HT-29 (cell line): ENCODE measurements around the gene HDAC5. TPM values are rescaled to one million over a fixed set of nuclear protein-coding genes. Genes with fewer than 3 reads are reported as not detected.
"Not testable (repeated sequence)": the region's sequence is repeated elsewhere in the genome, so short reads cannot be mapped to it uniquely, and the experiment has no call there.

Experiments
- DNase-seq: peaks from one replicate; pipeline ENCODE4 v3.0.0-alpha.2; 2015; ENCODE audit warnings: low spot score
- total RNA-seq: library from RNA; depleted of rRNA; stranded (reverse); fragments of >200 nt; shearing (Covaris generic); gene quantifications from 2 replicates; pipeline ENCODE4 v1.2.3, GENCODE V29; 2014; rRNA removed

Gene HDAC5
- total RNA-seq: 54.8 and 56.3 TPM in 2 replicates

DNA sequence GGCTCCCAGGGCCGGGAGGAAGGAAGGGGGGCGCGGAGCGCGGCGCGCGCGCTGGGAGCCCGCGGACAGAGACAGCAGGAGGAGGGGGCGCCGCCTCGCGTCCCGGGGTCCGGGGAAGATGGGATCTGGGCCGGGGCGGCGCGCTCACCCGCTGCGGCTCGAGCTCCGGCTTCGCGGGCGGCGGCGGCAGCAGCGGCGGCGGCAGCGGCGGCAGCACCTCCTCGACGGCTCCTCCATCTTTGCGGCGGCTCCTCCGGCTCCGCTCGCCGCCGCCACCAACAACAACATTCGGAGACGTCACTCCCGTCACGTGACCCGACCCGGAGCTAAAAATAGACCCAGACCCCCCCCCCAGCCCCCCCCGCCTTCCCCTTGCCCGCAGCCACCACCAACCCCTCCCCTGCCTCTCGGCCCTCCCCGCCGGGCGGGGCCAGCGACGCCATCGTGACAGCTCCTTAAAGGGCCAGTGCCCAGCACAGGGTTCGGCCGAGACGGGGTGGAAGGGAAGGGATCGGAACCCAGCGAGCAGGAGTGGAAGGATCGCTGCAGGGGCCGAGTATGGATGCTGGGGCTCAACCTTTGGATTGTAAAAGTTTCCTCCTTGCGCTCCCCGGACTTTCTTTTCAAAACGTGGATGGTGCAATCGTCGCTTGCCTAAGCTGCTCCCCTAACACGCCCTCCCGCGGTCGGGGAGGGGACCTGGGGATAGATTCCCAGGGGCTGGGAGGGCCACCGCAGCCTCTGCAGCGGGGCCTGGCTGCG is at the start of gene HDAC5:
TSS of gene HDAC5 (minus strand) at position 286 of the 762 bp plus-strand sequence. CDS start 6,126 bp downstream, outside the sequence.
- peak; percentile 93 for DNase-seq

DNA sequence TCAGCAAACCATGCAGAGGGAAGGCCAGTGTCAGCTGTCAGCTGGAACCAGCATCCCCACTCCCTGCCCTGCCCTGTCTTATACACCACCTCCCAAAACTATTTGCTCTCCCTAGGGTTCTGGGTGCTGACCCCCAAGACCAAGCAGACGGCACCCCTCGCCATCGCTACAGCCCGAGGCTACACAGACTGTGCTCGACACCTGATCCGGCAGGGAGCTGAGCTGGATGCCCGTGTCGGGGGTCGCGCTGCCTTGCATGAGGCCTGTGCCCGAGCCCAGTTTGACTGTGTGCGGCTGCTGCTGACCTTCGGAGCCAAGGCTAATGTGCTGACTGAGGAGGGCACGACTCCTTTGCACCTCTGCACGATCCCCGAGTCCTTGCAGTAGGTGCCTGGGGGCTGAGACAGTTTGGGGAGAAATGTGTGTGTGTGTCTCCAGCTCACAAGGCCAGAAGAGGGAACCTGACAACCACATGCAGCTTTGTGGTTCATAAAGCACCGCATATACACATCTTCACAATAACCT is 48.6 kb upstream of the HDAC5 start:
- no peak for DNase-seq

DNA sequence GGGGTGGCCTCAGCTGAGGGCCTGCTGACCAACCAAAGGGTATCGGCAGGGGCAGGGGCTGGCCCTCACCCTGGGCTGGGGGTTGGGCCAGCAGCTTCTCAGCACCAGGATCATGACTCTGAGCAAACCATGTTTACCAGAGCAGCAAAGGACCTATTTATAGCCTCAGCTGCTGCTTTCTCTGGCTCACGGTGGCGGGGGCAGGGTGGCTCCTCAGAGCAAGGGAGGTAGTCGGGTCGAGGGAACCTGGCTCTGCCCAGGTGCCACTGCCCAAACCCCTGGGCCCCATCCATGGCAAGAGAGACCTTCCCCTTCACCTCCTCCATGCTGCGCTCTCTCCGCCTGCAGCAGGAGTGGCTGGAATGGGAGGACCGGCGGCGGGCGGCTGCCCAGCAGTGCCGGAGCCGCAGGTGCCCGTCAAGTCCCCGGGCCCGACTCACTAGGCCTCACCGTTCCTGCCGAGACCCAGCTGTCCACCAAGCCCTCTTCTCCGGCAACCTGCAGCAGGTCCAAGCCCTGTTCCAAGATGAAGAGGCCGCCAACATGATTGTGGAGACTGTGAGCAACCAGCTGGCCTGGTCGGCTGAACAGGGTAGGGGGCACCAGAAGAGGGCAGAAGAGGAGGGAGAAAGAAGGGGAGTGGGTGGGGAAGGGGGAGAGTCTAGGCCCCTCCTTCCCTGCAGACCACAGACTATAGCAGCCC is 47.2 kb upstream of the HDAC5 start, which contains the start of gene ASB16:
TSS of gene ASB16 (plus strand) at position 206 of the 703 bp plus-strand sequence. CDS start at position 292, 86 bp downstream.
- DNase-seq: no peak

DNA sequence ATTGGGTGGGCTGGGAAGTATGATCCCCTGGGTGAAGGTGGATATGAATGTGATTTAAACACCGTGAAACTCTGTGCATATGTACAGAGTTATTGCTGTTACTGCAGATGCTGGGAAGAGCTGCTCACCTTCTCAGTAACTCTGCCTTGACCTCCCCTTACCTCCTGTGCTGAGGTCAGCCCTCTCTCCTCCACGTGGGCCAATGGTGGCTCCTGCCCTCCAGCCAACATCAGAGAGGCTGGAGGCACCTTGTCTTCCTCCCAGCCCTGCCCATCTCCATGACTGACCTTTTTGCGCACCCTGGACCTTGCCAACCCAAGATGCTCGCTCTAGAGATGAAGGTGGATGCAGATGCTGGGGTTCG is 46.7 kb upstream of the HDAC5 start:
- DNase-seq: no peak

GRCh38 chr17:44167181-44167861 is 43.9 kb upstream of the HDAC5 start:
- DNase-seq: no peak

DNA sequence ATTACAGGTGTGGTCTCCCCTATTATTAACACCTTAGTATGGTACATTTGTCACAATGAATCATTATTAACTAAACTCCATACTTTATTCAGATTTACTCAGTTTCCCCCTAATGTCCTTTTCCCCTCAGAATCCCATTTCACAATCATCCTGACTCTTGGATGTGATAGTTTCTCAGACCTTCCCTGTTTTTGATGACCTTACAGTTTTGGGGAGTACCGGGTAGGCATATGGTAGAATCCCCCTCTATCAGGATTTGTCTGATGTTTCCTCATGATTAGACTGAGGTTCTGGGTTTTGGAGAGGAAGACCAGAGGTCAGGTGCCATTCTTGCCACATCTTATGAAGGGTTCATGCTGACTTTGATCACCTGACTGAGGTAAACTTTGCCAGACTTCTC is 41.0 kb upstream of the HDAC5 start:
- no peak for DNase-seq

- no peak for DNase-seq
These were observed 36.2 kb upstream of the HDAC5 start for GRCh38 chr17:44159519-44160210.

DNA sequence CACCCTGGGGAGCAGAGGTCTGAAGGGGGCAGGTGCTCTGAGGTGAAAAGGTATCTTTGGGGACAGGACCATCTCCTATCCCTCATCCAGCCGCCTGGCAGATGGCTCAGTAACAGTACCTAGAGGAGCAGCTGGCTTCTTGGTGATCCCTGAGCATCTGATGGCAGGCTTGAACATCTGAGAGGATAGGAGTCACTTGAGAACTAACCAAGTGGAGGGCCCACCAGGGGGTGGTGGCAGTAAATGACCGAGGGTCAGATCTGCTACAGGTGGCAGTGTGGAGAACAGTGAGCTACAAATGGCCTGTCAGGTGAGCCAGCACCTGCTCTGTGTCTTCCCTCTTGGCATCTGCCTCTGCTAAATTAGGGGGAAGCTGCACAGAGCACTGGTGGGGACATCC is 32.0 kb upstream of the HDAC5 start:
- no peak for DNase-seq

GRCh38 chr17:44152875-44153274 is 29.4 kb upstream of the HDAC5 start:
- DNase-seq: no peak

GRCh38 chr17:44149750-44150329 is 26.4 kb upstream of the HDAC5 start:
- DNase-seq: no peak

DNA sequence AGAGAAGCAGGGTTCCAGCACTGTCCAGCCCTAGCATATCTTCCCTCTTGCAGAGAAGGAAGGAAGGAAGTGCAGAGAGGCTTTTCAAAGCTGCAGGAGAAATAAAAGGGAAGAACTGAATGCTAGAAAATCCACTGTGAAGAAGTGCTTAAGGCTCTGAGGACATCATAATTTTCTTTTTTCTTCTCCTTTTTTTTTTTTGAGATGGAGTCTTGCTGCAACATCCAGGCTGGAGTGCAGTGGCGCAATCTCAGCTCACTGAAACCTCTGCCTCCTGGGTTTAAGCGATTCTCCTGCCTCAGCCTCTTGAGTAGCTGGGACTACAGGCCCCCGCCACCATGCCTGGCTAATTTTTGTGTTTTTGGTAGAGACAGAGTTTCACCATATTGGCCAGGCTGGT is 25.6 kb upstream of the HDAC5 start:
- DNase-seq: not testable (repeated sequence)

- DNase-seq: no peak
These were observed 24.4 kb upstream of the HDAC5 start for GRCh38 chr17:44147812-44148211.

DNA sequence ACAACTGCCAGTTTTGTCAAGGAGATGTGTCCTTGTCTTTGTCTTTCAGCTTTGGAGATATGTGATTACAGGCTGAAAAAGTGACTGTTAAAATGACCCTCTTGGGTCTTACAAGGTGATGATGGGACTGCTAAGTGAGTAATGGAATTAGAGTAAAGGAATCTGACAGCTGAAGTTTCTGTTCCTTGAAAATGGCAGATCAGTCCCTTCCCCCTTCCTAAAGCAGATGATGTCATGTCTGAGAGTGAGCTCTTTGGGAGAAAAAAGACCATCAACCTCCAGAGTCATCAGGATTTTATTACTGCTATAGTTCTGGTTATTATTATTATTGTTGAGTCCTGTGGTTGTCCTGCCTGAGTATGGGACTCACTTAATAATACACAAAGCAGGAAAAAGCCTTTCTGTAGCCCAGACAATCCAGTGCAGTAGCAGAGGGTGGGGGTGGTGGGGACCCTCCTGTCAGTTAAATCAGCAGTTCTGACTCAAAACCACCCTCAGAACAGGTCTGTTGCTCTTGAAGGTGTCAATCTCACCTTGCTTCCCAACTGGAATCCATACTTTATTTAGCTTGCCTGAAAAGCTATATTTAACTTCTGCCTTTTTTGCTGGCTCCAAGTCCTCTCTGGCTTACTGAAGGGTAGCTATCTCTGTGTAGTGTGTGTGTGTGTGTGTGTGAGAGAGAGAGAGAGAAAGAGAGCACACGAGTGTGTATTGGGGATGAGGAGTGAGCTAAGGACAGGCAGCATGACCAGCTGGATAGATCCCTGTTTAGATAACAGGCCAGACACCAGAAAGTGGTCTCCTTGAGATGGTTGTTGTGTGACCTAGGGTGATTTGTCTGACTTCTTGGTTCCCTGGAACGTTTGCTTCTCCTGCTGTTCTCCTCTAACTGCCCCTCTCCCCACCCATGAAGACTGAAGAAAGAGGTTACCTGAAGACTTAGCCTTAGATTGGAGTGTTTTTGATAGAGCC is 23.2 kb upstream of the HDAC5 start:
- no peak for DNase-seq

- no peak for DNase-seq
These were observed 21.7 kb upstream of the HDAC5 start for GRCh38 chr17:44144966-44145739.

GRCh38 chr17:44143921-44144320 is 20.5 kb upstream of the HDAC5 start:
- not testable (repeated sequence) for DNase-seq

DNA sequence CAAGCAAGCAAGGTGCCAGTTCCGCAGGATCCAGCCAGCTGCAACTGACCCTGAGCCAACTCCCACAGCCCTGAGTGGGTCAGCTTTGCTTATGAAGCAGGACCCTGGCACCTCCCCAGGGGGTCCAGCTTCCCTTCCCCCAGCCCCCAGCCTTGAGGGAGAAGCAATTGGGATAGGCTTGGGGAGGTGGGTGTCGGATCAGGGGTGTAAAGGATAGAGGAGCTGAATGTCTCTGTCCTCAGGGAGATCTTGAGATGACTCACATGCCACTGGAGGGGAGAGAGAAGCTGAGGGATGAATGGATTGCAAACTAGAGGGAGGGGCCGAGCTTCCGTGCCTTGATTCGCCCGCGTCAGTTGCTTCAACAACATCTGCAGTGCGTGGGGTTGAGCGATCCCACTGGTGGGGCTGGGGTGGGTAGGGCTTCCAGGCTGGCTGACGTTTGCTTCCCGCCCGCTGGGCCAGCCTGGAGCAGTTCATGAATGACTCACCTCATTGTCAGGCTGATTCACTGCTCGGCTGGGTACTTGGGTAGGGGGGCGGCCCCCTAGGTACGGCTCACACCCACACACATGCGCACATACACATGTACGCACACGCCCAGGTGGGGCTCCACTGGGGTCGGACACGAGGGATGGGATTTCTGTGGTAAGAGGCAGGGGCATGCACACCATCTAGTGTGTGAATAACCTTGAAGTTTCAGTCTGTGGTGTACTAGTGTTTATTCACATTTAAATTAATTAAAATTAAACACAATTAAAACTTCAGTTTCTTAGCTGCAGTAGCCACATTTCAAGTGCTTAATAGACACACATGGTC is 14.7 kb upstream of the HDAC5 start:
- DNase-seq: peak; percentile 72

- DNase-seq: no peak
These were observed 11.5 kb upstream of the HDAC5 start for GRCh38 chr17:44134752-44135568.
